K562 (cell line): ENCODE results near the gene NUDT12. TPM values are rescaled to one million over a fixed set of nuclear protein-coding genes. Genes with fewer than 3 reads are reported as not detected.

Experiments
- BRD9 ChIP-seq: fragments of 450-650 bp; IDR thresholded peaks from 2 replicates; pipeline ENCODE4 v1.6.1; 2018; ENCODE audit warnings: low read depth; ENCODE audit not compliant: partially characterized antibody
- CBFA2T2 ChIP-seq: fragments of 450-650 bp; conservative IDR thresholded peaks from 2 replicates; pipeline ENCODE4 v1.6.1; 2017; ENCODE audit warnings: mild to moderate bottlenecking
- EHMT2 ChIP-seq: fragments of 450-650 bp; IDR thresholded peaks from 2 replicates; pipeline ENCODE4 v1.6.1; 2018; ENCODE audit warnings: antibody characterized with exemption
- ETV5 ChIP-seq: sonication (generic); formaldehyde crosslinking; IDR thresholded peaks from 2 replicates; pipeline ENCODE4 v1.4.0; 2020; ENCODE audit warnings: low read depth, mild to moderate bottlenecking, missing genetic modification reagents
- FOXJ3 ChIP-seq: sonication (generic); formaldehyde crosslinking; IDR thresholded peaks from 2 replicates; pipeline ENCODE4 v1.4.0; 2020; ENCODE audit warnings: mild to moderate bottlenecking, missing genetic modification reagents
- FOXM1 ChIP-seq, 2 experiments: fragments of 450-650 bp in 1 of 2; sonication (generic) in 1 of 2; formaldehyde crosslinking in 1 of 2; IDR thresholded peaks; 2 replicates each; pipeline versions ENCODE4 v1.6.1 to v1.9.0; 2017 to 2022; ENCODE audit warnings: low read depth in 2 of 2, mild to moderate bottlenecking in 2 of 2, missing genetic modification reagents in 1 of 2, moderate library complexity in 1 of 2
- GATA2 ChIP-seq: sonication (generic); formaldehyde crosslinking; IDR thresholded peaks from 2 replicates; pipeline ENCODE4 v1.4.0; 2020; ENCODE audit warnings: mild to moderate bottlenecking, missing genetic modification reagents
- KAT8 ChIP-seq: fragments of 450-650 bp; IDR thresholded peaks from 2 replicates; pipeline ENCODE4 v1.6.1; 2016; ENCODE audit warnings: low read depth, mild to moderate bottlenecking
- KDM1A ChIP-seq, 2 experiments: fragments of 450-650 bp; IDR thresholded peaks; 2 replicates each; pipeline ENCODE4 v1.6.1; 2016; ENCODE audit warnings: mild to moderate bottlenecking in 2 of 2
- MCM5 ChIP-seq: fragments of 450-650 bp; IDR thresholded peaks from 2 replicates; pipeline ENCODE4 v1.6.1; 2016; ENCODE audit warnings: low read depth
- MTA2 ChIP-seq: fragments of 450-650 bp; IDR thresholded peaks from 2 replicates; pipeline ENCODE4 v1.6.1; 2016; ENCODE audit warnings: low read depth
- NCOR1 ChIP-seq: fragments of 450-650 bp; IDR thresholded peaks from 2 replicates; pipeline ENCODE4 v1.6.1; 2016; ENCODE audit warnings: mild to moderate bottlenecking, moderate library complexity
- PHF21A ChIP-seq: fragments of 450-650 bp; IDR thresholded peaks from 2 replicates; pipeline ENCODE4 v1.6.1; 2017; ENCODE audit warnings: low read depth, borderline replicate concordance
- SMARCE1 ChIP-seq: fragments of 450-650 bp; IDR thresholded peaks from 2 replicates; pipeline ENCODE4 v1.7.1; 2016; ENCODE audit warnings: mild to moderate bottlenecking
- ZBTB1 ChIP-seq: sonication (generic); formaldehyde crosslinking; IDR thresholded peaks from 2 replicates; pipeline ENCODE4 v1.8.1; 2023; ENCODE audit warnings: missing genetic modification reagents, low read depth, mild to moderate bottlenecking, borderline replicate concordance
- ZFP36 ChIP-seq: fragments of 150-350 bp; IDR thresholded peaks from 2 replicates; pipeline ENCODE4 v1.6.1; 2018; ENCODE audit warnings: low read length, low read depth; ENCODE audit not compliant: partially characterized antibody
- ZNF282 ChIP-seq: sonication (generic); formaldehyde crosslinking; IDR thresholded peaks from 2 replicates; pipeline ENCODE4 v1.8.1; 2023; ENCODE audit warnings: missing genetic modification reagents
- ZNF766 ChIP-seq: fragments of 200-800 bp; sonication (Bioruptor generic); conservative IDR thresholded peaks from 2 replicates; pipeline ENCODE4 v1.6.1; 2016; ENCODE audit warnings: missing genetic modification characterization, missing compliant biosample characterization
- polyA plus RNA-seq, 8 experiments: library from polyadenylated mRNA; depleted of rRNA in 4 of 8; stranded (reverse) in 5 of 8; unstranded in 3 of 8; fragments of >200 nt; fragmentation: Nextera tagmentation in 2 of 8; fragmentation: Illumina TruSeq in 1 of 8; extraction: Ambion mirVana in 2 of 8; extraction: Trizol in 1 of 8; gene quantifications; 2 replicates each; pipeline versions ENCODE4 v1.2.1 to v1.2.3, GENCODE V29; 2011 to 2014; ENCODE audit warnings: inconsistent platforms in 1 of 8, missing spikeins in 1 of 8
- total RNA-seq, 7 experiments: library from RNA; depleted of rRNA in 6 of 7; stranded (reverse); fragments of >200 nt in 6 of 7; fragmentation: Illumina TruSeq in 2 of 7; extraction: Trizol in 2 of 7; gene quantifications; 2 replicates each; pipeline versions ENCODE4 v1.2.1 to v1.2.3, GENCODE V29; 2011 to 2021; ENCODE audit warnings: low replicate concordance in 1 of 7
- TF ChIP-seq, protein P1 (sequence below): fragments of 250-450 bp; sonication (Bioruptor Pico); IDR thresholded peaks from 2 replicates; pipeline ENCODE4 v1.4.0; 2020
- TF ChIP-seq, protein P2 (sequence below): fragments of 450-650 bp; IDR thresholded peaks from 2 replicates; pipeline ENCODE4 v1.6.1; 2016; ENCODE audit warnings: mild to moderate bottlenecking
- TF ChIP-seq, protein P3 (sequence below): sonication (generic); formaldehyde crosslinking; IDR thresholded peaks from 2 replicates; pipeline ENCODE4 v1.8.1; 2023; ENCODE audit warnings: mild to moderate bottlenecking, missing genetic modification reagents

NUDT12 gene
- total and polyA plus RNA-seq, 9 of the 15 experiments (the other 6 are each of a cell fraction or from before 2014, with no cell fraction given), result 10.9 to 27.2 (median 18.5) TPM

DNA sequence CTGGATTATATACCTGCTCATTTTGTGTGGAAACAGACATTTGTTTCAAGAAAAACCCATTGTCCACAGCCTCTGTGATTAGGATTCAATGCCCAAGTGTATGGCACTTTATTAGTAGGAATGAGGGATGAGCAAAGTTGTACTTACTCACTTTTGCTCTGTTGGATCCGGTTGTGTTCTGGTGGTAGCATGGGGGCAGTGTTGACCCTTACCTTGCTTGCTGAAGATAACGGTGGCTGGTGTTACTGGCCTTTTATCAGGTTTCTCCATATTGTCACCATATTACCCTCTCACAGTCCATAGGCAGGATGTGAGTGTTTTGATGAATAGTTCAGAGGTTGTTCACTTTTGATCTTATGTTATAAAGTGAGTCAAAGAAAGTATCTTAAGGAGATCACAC, 42.7 kb upstream of the NUDT12 start (continued):
- 0 out of 2 replicates have a peak, but pooled peaks have one; percentile 29 for TF ChIP-seq GATA2 (CRISPR knock-in tag)
- 0 out of 2 replicates have a peak, but pooled peaks have one; percentile 24 for TF ChIP-seq ETV5 (CRISPR knock-in tag)
- TF ChIP-seq MTA2, result peak; percentile 75
- TF ChIP-seq, protein P1, sequence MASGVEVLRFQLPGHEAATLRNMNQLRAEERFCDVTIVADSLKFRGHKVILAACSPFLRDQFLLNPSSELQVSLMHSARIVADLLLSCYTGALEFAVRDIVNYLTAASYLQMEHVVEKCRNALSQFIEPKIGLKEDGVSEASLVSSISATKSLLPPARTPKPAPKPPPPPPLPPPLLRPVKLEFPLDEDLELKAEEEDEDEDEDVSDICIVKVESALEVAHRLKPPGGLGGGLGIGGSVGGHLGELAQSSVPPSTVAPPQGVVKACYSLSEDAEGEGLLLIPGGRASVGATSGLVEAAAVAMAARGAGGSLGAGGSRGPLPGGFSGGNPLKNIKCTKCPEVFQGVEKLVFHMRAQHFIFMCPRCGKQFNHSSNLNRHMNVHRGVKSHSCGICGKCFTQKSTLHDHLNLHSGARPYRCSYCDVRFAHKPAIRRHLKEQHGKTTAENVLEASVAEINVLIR (CRISPR knock-in tag), result no peak
- TF ChIP-seq NCOR1, result peak; percentile 83
- no peak for TF ChIP-seq ZFP36
- TF ChIP-seq EHMT2, result peak; percentile 84
- peak; percentile 40 for TF ChIP-seq BRD9
- peak; percentile 88 for TF ChIP-seq CBFA2T2
- TF ChIP-seq KDM1A (IDR thresholded peaks at IDR 0.05), result peak in 1 of 2 experiments; percentile 10; a peak in 2 of 4 replicates
- TF ChIP-seq ZNF766 (CRISPR knock-in tag), result no peak
- peak; percentile 81; the same call in 1 of the 2 replicates for TF ChIP-seq SMARCE1
- TF ChIP-seq PHF21A, result no peak
- TF ChIP-seq, protein P2, sequence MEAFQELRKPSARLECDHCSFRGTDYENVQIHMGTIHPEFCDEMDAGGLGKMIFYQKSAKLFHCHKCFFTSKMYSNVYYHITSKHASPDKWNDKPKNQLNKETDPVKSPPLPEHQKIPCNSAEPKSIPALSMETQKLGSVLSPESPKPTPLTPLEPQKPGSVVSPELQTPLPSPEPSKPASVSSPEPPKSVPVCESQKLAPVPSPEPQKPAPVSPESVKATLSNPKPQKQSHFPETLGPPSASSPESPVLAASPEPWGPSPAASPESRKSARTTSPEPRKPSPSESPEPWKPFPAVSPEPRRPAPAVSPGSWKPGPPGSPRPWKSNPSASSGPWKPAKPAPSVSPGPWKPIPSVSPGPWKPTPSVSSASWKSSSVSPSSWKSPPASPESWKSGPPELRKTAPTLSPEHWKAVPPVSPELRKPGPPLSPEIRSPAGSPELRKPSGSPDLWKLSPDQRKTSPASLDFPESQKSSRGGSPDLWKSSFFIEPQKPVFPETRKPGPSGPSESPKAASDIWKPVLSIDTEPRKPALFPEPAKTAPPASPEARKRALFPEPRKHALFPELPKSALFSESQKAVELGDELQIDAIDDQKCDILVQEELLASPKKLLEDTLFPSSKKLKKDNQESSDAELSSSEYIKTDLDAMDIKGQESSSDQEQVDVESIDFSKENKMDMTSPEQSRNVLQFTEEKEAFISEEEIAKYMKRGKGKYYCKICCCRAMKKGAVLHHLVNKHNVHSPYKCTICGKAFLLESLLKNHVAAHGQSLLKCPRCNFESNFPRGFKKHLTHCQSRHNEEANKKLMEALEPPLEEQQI, result peak; percentile 61; the same call in 1 of the 2 replicates
- no peak for TF ChIP-seq KAT8
- TF ChIP-seq, protein P3, sequence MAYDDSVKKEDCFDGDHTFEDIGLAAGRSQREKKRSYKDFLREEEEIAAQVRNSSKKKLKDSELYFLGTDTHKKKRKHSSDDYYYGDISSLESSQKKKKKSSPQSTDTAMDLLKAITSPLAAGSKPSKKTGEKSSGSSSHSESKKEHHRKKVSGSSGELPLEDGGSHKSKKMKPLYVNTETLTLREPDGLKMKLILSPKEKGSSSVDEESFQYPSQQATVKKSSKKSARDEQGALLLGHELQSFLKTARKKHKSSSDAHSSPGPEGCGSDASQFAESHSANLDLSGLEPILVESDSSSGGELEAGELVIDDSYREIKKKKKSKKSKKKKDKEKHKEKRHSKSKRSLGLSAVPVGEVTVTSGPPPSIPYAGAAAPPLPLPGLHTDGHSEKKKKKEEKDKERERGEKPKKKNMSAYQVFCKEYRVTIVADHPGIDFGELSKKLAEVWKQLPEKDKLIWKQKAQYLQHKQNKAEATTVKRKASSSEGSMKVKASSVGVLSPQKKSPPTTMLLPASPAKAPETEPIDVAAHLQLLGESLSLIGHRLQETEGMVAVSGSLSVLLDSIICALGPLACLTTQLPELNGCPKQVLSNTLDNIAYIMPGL (CRISPR knock-in tag), result no peak
- no peak for TF ChIP-seq FOXJ3 (CRISPR knock-in tag)
- peak; percentile 57 for TF ChIP-seq FOXM1 (IDR thresholded peaks at IDR 0.05; ENCODE audit: low read depth)
- TF ChIP-seq FOXM1 (CRISPR knock-in tag; IDR thresholded peaks at IDR 0.05; ENCODE audit: low read depth), result no peak
- TF ChIP-seq ZBTB1, result no peak
- TF ChIP-seq ZNF282 (CRISPR knock-in tag), result no peak
- TF ChIP-seq MCM5, result no peak
- TF ChIP-seq, all 486 proteins: peak for 50
